Sigmoid colon (tissue), 7 donors: ENCODE measurements around the gene OGN. TPM values are rescaled to one million over a fixed set of nuclear protein-coding genes. Genes with fewer than 3 reads are reported as not detected.

Source experiments
- DNase-seq: peaks from one replicate; pipeline ENCODE4 v3.0.0-alpha.2; 2019
- H3K27ac ChIP-seq, 4 donors: fragments of 200-600 bp; sonication (generic); one replicate each; pipeline ENCODE4 v1.5.1; 2016 to 2019; ENCODE audit warnings: mild to moderate bottlenecking in 1 of 4
- H3K27me3 ChIP-seq, 3 donors: fragments of 200-600 bp; sonication (generic); one replicate each; pipeline ENCODE4 v1.5.1; 2019; ENCODE audit warnings: mild to moderate bottlenecking in 1 of 3
- H3K36me3 ChIP-seq, 4 donors: fragments of 200-600 bp; sonication (generic); one replicate each; pipeline ENCODE4 v1.5.1; 2016 to 2019
- H3K4me1 ChIP-seq, 4 donors: fragments of 200-600 bp; sonication (generic); one replicate each; pipeline ENCODE4 v1.5.1; 2017 to 2019
- H3K4me3 ChIP-seq, 4 donors: fragments of 200-600 bp; sonication (generic); one replicate each; pipeline ENCODE4 v1.5.1; 2017 to 2019; ENCODE audit warnings: mild to moderate bottlenecking in 2 of 4, moderate library complexity in 1 of 4
- H3K9me3 ChIP-seq, 4 donors: fragments of 200-600 bp in 3 of 4; sonication (generic) in 3 of 4; one replicate each; pipeline versions ENCODE4 v1.5.1 to v1.6.1; 2013 to 2019
- EP300 ChIP-seq, 4 donors: sonication (generic); formaldehyde crosslinking; IDR thresholded peaks; one replicate each; pipeline ENCODE4 v1.6.1; 2017; ENCODE audit warnings: antibody characterized with exemption in 4 of 4
- POLR2A ChIP-seq, 2 donors: fragments of 450-650 bp; IDR thresholded peaks; one replicate each; pipeline ENCODE4 v1.6.1; 2016; ENCODE audit warnings: antibody characterized with exemption in 2 of 2, mild to moderate bottlenecking in 2 of 2, moderate library complexity in 2 of 2
- POLR2AphosphoS5 ChIP-seq, 4 donors: sonication (generic); formaldehyde crosslinking; IDR thresholded peaks; one replicate each; pipeline ENCODE4 v1.6.1; 2017; ENCODE audit warnings: antibody characterized with exemption in 4 of 4
- WGBS, 2 donors: extraction: QIAGEN DNeasy Blood & Tissue Kit; methylation state at CpG; one replicate each; pipeline ENCODE4 v1.1.7; 2013; 5-methylcytosine and 5-hydroxymethylcytosine counted together
- intact Hi-C: fragments of 100-400 bp; cut with DNase I; formaldehyde crosslinking; loops from one replicate; pipeline ENCODE4 v1.15.1; 2023
- polyA plus RNA-seq, 3 donors: library from polyadenylated mRNA; stranded (reverse); fragments of 200-250 nt; gene quantifications; one replicate each; pipeline ENCODE4 v1.2.3, GENCODE V29; 2013
- total RNA-seq, 4 donors: library from RNA; depleted of rRNA; stranded (reverse); fragments of >200 nt; gene quantifications; one replicate each; pipeline ENCODE4 v1.1.0, GENCODE V29; 2016
- TF ChIP-seq, protein P1 (sequence below), 4 experiments: fragments of 450-650 bp in 3 of 4; fragments of 200-600 bp in 1 of 4; IDR thresholded peaks; one replicate each; pipeline ENCODE4 v1.5.1; 2016 to 2019; ENCODE audit warnings: antibody characterized with exemption in 4 of 4, mild to moderate bottlenecking in 3 of 4, moderate library complexity in 2 of 4
- donor health status: healthy with polysubstance abuse.
- donor health status: Bipolar disorder and iron deficiency.
- donor health status: healthy.

OGN gene
- total and polyA plus RNA-seq, 7 donors = 1.6 to 93.3 (median 41.8) TPM

GRCh38 chr9:92359394-92359995, 44.9 kb downstream of the OGN start:
- no peaks in the 10 kb centered on the region for H3K9me3 ChIP-seq
- 61 to 83% methylated on average over 2 of the region's 2 CpGs for WGBS, 2 donors
- H3K36me3 ChIP-seq = no peaks in the 10 kb centered on the region
- H3K4me1 ChIP-seq = peaks cover 0 to 15% (median 11%) of the 10 kb centered on the region in 4 donors
- H3K27ac ChIP-seq = peak overlapping the region in 3 of 4 donors; percentile 61 to 74 (median 74)
- H3K27me3 ChIP-seq = no peaks in the 10 kb centered on the region
- intact Hi-C loops = no loop called here
- TF ChIP-seq POLR2AphosphoS5 (IDR thresholded peaks at IDR 0.05) (peak in 2 of 4 donors; percentile 46 to 54), EP300 (IDR thresholded peaks at IDR 0.05) (peak in 1 of 4 donors; percentile 19), POLR2A (IDR thresholded peaks at IDR 0.05) (no peak)
- TF ChIP-seq, protein P1, sequence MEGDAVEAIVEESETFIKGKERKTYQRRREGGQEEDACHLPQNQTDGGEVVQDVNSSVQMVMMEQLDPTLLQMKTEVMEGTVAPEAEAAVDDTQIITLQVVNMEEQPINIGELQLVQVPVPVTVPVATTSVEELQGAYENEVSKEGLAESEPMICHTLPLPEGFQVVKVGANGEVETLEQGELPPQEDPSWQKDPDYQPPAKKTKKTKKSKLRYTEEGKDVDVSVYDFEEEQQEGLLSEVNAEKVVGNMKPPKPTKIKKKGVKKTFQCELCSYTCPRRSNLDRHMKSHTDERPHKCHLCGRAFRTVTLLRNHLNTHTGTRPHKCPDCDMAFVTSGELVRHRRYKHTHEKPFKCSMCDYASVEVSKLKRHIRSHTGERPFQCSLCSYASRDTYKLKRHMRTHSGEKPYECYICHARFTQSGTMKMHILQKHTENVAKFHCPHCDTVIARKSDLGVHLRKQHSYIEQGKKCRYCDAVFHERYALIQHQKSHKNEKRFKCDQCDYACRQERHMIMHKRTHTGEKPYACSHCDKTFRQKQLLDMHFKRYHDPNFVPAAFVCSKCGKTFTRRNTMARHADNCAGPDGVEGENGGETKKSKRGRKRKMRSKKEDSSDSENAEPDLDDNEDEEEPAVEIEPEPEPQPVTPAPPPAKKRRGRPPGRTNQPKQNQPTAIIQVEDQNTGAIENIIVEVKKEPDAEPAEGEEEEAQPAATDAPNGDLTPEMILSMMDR (IDR thresholded peaks at IDR 0.05) = no peak
- DNase-seq = no peak
- H3K4me3 ChIP-seq = no peak overlapping the region

DNA sequence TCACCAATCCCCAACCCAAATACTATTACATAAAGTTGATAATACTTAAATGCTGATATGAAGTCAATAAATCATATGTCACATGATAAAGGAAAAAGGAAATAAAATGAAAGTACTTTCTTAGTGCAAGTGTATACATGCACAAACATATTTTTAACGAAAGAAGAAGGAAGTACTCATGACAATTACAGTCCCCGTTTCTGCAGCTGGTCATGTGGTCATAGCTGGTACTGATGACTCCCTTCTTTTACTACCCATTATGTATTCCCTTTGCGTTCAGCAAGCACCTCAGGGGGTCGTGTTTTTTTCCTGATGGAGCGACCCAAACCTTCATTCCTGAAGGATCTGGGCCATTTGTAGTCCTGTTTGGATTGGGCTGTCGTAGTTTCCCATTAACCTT, 51.3 kb downstream of the OGN start:
- Histone ChIP-seq H3K36me3 (no peaks in the 10 kb centered on the region), H3K9me3 (no peaks in the 10 kb centered on the region), H3K4me1 (peaks cover 0 to 18% (median 17%) of the 10 kb centered on the region in 4 donors), H3K27ac (peak overlapping the region in 1 of 4 donors; percentile 20), H3K4me3 (no peak overlapping the region), H3K27me3 (no peaks in the 10 kb centered on the region)
- 73 to 85% methylated on average over 6 of the region's 6 CpGs for WGBS, 2 donors
- no peak for TF ChIP-seq EP300 (IDR thresholded peaks at IDR 0.05)
- no peak for TF ChIP-seq POLR2A (IDR thresholded peaks at IDR 0.05)
- intact Hi-C loops = no loop called here
- DNase-seq = no peak

- no peak overlapping the region for H3K4me3 ChIP-seq
These were observed 53.6 kb downstream of the OGN start for GRCh38 chr9:92350740-92351133.

GRCh38 chr9:92349771-92350739, 54.3 kb downstream of the OGN start:
- no peaks in the 10 kb centered on the region for H3K9me3 ChIP-seq
- H3K27me3 ChIP-seq = no peaks in the 10 kb centered on the region
- TF ChIP-seq, protein P1 (IDR thresholded peaks at IDR 0.05) = no peak
- TF ChIP-seq POLR2AphosphoS5 (IDR thresholded peaks at IDR 0.05) = peak in 3 of 4 donors; percentile 48 to 73 (median 70)
- no peak for TF ChIP-seq EP300 (IDR thresholded peaks at IDR 0.05)
- no peak for DNase-seq
- peak overlapping the region; percentile 63 to 71 (median 65) for H3K27ac ChIP-seq
- intact Hi-C loops = no loop called here
- H3K4me3 ChIP-seq = no peak overlapping the region
- no peaks in the 10 kb centered on the region for H3K36me3 ChIP-seq
- peaks cover 0 to 18% (median 17%) of the 10 kb centered on the region in 4 donors for H3K4me1 ChIP-seq
- 23 to 62% methylated on average over 7 of the region's 7 CpGs for WGBS, 2 donors

More at GRCh38 chr9:92350740-92351133, 53.6 kb downstream of the OGN start:
- Histone ChIP-seq H3K36me3 (no peaks in the 10 kb centered on the region), H3K27me3 (no peaks in the 10 kb centered on the region), H3K27ac (peak overlapping the region; percentile 63 to 71 (median 65)), H3K4me1 (peaks cover 0 to 18% (median 17%) of the 10 kb centered on the region in 4 donors), H3K9me3 (no peaks in the 10 kb centered on the region)
- no peak for DNase-seq
- TF ChIP-seq POLR2AphosphoS5 (IDR thresholded peaks at IDR 0.05) (no peak), EP300 (IDR thresholded peaks at IDR 0.05) (no peak), POLR2A (IDR thresholded peaks at IDR 0.05) (no peak)
- TF ChIP-seq, protein P1 (IDR thresholded peaks at IDR 0.05) = no peak
- intact Hi-C loops = no loop called here

- H3K36me3 ChIP-seq = no peaks in the 10 kb centered on the region
- peaks cover 0 to 28% (median 15%) of the 10 kb centered on the region in 4 donors for H3K4me1 ChIP-seq
- peaks cover 0 to 3% (median 0%) of the 10 kb centered on the region in 4 donors for H3K9me3 ChIP-seq
- H3K4me3 ChIP-seq = no peak overlapping the region
- no peak for DNase-seq
- intact Hi-C loops = no loop called here
- H3K27me3 ChIP-seq = no peaks in the 10 kb centered on the region
- no peak overlapping the region for H3K27ac ChIP-seq
- TF ChIP-seq, protein P1 (IDR thresholded peaks at IDR 0.05) = no peak
- no peak for TF ChIP-seq EP300 (IDR thresholded peaks at IDR 0.05)
- TF ChIP-seq POLR2AphosphoS5 (IDR thresholded peaks at IDR 0.05) = no peak
- TF ChIP-seq POLR2A (IDR thresholded peaks at IDR 0.05) = no peak
These were observed 58.8 kb downstream of the OGN start for GRCh38 chr9:92345582-92345981.
